Measurements from ENCODE around the gene SPHKAP. TPM values are rescaled to one million over a fixed set of nuclear protein-coding genes. Genes with fewer than 3 reads are reported as not detected.
"Not testable (repeated sequence)": the region's sequence is repeated elsewhere in the genome, so short reads cannot be mapped to it uniquely, and the experiment has no call there.

Gene SPHKAP
- total RNA-seq, 1 donor from 2014 or later, result 107 TPM

DNA sequence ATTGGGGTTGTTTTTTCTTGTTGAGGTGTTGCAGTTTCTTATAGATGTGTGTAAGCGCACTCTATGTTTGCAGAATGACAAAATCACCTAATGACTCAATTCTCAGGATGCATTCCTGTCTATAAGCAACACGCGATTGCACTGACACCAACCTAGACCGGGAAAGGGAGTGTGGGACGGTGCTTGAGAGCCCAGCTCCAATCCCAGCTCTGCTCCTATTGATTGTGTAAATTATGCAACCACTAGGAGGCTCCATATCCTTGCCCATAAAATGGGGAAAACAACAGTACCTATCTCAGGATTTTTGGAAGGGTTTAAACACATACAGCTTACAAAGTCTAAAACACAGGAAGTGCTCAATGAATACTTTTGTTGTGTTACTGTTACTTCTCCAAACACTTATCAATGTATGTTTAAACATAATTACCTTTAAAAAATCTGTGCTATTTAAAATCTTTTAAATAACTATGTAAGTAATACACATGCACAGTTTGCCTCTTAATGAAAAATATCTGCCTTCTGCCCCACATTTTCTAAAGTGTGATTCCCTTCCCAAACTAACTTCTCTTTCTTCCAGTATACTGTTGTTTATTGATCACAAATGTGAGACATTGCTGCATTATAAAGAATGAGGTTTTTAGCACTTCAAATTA lies 132.5 kb downstream of the SPHKAP start:
- DNase-seq (ENCODE audit: missing footprints), result no peak
- intact Hi-C loops (cut with DNase I), result loop anchor here (5.0 kb wide), 3 partner anchors 128 to 608 kb away; no protein-coding TSS in a partner anchor
- peak; percentile 82 for ATAC-seq

- intact Hi-C loops (cut with DNase I), result no loop called here
- ATAC-seq, result no peak
- no peak for DNase-seq (ENCODE audit: missing footprints)
These were observed 140.5 kb downstream of the SPHKAP start for GRCh38 chr2:228040995-228041394.

DNA sequence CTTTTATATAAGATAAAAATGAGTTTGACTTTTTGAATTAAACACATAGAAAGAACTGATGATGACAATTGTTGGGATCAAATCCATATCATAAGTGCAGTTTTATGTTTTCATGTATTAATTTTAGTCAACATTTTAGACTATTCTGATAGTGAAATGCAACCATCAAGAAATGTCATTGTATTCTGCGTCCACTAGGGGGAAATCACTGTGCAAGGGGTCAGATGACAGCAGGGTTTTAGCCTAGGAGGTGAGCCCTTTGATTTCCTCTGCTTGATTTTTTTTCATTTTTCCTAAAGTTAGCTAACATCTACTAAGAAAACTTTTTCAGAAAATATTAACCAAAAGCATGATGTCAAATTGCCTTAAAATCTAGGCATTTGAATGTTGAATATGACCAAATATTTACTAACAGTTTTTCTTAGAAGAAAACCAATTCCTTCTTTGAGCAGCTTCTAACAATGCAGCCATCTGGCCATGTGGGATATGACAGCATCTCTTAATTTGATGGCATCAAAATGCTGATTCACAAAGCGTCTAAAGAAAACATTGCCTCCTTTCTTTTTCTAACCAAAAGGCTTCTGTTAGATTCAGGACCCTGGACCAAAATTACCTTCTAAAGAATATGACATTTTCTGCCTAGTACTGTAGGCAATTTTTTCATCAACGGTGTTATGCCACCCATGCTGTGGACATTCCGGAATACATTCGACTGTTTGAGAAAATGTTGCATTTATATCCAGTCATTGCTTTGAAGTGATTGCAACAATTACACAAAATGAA lies 141.5 kb downstream of the SPHKAP start:
- intact Hi-C loops (cut with DNase I), result no loop called here
- DNase-seq (ENCODE audit: missing footprints), result no peak
- ATAC-seq, result no peak

GRCh38 chr2:228038967-228039366 lies 142.5 kb downstream of the SPHKAP start:
- DNase-seq (ENCODE audit: missing footprints) (no peak), ATAC-seq (no peak)
- intact Hi-C loops (cut with DNase I), result no loop called here

DNA sequence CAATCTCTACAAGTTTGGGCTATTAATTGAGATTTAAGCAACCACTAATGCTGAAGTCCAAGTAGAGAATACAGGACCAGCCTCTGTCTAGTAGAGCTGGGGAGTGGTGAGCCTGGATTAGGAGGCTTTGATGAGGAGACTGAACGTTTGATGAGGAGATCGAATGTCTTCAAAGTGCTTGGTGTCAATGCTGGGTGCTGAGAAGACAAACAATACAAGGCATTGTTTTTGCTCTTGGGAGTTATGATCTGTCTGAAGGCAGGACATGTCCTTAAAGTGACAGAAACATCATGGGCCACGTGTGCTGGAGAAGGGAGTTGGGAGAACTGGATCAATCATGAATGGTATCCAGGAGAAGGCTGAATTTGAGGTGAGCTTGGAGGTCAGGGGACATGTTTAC lies 143.6 kb downstream of the SPHKAP start:
- ATAC-seq, result no peak
- no peak for DNase-seq (ENCODE audit: missing footprints)
- intact Hi-C loops (cut with DNase I), result no loop called here

GRCh38 chr2:228023619-228024018 lies 157.9 kb downstream of the SPHKAP start:
- DNase-seq (ENCODE audit: missing footprints) (no peak), ATAC-seq (no peak)
- intact Hi-C loops (cut with DNase I), result no loop called here

- no peak for DNase-seq (ENCODE audit: missing footprints)
- peak; percentile 63 for ATAC-seq
- intact Hi-C loops (cut with DNase I), result no loop called here
These were observed 163.2 kb downstream of the SPHKAP start for GRCh38 chr2:228018311-228018710.

- no peak for ATAC-seq
- intact Hi-C loops (cut with DNase I), result no loop called here
These were observed 163.7 kb downstream of the SPHKAP start for GRCh38 chr2:228017784-228018183.

DNA sequence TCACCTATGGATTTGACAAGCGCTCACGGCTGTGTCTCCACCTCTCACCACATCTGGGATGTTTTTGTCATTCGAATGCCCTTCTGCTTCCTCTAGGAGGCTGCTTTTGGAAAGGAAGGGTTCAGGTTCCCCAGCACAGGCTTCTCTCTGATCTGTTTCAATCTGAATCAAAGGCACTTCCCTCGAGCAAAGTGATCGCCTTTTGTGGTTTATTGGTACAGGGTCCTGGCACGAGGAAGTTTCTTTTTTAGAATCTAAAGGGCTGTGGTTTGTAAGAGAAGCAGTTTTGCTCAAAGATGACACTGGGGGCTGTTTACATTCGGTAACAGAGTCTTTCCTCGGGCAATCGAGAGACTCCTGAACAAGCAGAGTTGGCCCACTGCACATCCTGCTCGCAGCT lies 165.1 kb downstream of the SPHKAP start:
- no peak for ATAC-seq
- DNase-seq (ENCODE audit: missing footprints), result no peak
- intact Hi-C loops (cut with DNase I), result no loop called here

More at GRCh38 chr2:228017784-228018183, 163.7 kb downstream of the SPHKAP start:
- DNase-seq (ENCODE audit: missing footprints), result no peak

- intact Hi-C loops (cut with DNase I), result no loop called here
- ATAC-seq (no peak), DNase-seq (ENCODE audit: missing footprints) (no peak)
These were observed 165.7 kb downstream of the SPHKAP start for GRCh38 chr2:228015741-228016140.

DNA sequence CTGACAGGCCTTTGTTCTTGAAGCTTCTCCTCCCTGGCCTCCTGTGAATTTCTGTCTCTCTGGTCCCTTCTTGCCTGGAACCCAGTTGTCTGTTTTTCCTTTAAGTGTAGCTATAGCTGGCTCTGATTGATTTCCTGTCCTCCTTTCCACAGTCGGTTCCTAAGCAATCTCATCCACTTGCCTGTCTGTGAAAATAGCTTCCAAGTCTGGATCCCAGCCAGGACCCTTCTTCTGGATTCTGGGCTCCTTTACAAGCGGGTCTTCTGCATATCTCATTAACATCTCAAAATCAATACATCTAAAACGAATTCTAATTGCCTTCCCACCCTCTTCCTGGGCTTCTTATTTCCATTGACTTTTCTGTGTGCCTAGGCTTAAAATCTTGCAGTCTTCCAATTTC lies 185.1 kb downstream of the SPHKAP start:
- DNase-seq (ENCODE audit: missing footprints) (no peak), ATAC-seq (no peak)
- intact Hi-C loops (cut with DNase I), result no loop called here

GRCh38 chr2:227990937-227991336 lies 190.6 kb downstream of the SPHKAP start:
- intact Hi-C loops (cut with DNase I), result no loop called here
- DNase-seq (ENCODE audit: missing footprints) (no peak), ATAC-seq (no peak)

- intact Hi-C loops (cut with DNase I), result no loop called here
- no peak for DNase-seq (ENCODE audit: missing footprints)
- ATAC-seq, result no peak
These were observed 208.2 kb downstream of the SPHKAP start for GRCh38 chr2:227973241-227973640.

DNA sequence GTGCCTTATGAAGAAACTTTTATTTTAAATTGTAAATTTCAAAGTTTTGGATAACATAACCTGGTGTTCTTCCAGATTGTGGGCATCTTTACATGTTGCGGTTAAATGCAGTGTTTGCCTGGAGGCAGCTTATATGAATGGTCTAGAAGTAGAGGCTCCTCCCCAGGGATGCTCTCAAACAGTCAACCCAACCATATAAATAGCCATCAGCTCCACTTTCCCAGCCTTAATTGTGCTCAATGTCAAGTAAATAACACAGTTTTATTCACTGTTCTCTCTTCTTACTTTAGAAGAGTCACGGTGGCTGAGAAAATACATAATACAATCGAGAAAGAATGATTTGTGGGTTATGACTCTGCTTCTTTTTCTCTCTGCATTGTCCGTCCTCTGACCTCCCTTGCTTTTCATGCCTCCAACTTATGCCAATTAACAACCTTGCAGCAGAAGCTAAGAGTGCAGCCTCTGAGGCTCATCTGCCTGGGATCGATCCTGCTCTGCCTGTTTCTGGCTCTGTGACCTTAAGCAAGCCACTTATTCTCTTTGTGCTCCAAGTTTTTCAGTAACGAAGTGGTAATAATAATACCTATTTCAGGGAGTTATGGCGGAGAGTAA lies 209.8 kb downstream of the SPHKAP start:
- DNase-seq (ENCODE audit: missing footprints), result no peak
- no peak for ATAC-seq
- intact Hi-C loops (cut with DNase I), result no loop called here

GRCh38 chr2:227960317-227960716 lies 221.2 kb downstream of the SPHKAP start:
- DNase-seq (ENCODE audit: missing footprints) (no peak), ATAC-seq (no peak)
- intact Hi-C loops (cut with DNase I), result no loop called here

DNA sequence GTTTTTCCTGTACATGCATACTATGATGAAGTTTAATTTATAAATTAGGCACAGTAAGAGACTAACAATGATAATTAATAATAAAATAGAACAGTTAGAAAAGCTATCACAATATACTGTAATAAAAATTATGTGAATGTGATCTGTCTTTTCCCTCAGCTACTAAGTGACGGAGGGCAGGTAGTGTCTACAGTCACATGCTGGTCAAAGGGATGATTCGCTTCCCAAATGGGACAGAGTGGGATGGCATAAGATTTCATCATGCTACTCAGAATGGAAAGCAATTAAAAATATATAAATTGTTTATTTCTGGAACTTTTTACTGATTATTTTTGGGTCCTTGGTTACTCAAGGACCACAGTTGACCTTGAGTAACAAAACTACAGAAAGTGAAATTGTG lies 238.5 kb downstream of the SPHKAP start:
- intact Hi-C loops (cut with DNase I), result loop anchor here (5.0 kb wide), 1 partner anchor 234 kb away; no protein-coding TSS in a partner anchor
- DNase-seq (ENCODE audit: missing footprints), result no peak
- no peak for ATAC-seq

DNA sequence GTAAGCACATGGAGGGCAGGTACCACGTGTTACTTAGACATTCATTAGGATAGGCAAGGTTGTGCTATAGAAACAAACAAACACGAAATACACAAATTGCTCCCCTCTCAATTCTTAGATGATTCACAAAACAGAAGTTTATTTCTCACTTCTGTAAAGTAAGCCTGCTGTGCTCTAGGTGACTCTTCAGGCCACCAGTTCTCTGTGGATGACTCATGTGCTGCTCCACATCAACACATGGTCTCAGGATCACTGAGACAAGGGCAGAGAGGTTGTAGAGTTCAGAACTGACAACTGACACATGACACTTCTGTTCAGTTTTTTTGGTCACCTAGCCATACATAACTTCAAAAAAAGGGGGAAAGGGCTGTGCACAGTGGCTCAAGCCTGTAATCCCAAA lies 239.5 kb downstream of the SPHKAP start:
- ATAC-seq, result peak; percentile 60
- intact Hi-C loops (cut with DNase I), result loop anchor here (5.0 kb wide), 1 partner anchor 235 kb away; no protein-coding TSS in a partner anchor

DNA sequence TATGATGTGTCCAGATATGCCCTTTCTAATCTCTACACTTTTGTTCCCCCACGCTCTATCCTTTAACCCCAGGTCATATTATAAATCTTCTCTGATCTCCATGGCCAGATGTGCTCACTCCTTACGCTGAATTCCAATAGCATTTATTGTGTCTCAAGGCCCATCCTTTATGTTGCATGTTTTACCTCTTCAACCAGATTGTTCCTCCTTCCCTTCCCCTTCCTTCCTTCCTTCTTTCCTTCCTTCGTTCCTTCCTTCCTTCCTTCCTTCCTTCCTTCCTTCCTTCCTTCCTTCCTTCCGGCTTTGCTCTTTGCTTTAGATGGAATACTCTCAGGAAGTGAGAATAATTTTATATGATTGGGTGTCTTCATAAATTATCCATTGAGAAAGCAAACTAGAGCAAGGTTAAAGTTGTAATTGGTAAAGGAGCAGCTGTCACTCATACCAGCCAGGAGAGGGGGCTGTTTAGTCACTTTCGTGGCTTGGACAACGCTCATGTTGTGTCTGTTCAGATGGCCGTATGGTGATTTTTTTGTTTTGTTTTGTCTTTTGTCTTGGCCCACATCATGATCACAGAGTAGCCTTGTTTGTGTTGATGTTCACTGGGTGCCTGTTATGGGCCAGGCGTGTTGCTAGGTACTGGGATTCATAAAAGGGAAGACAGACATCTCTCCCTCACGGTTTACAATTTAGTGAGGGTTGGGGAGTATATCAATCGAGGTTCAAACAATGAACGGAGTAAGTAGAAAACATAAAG lies 242.0 kb downstream of the SPHKAP start:
- DNase-seq (ENCODE audit: missing footprints) (no peak), ATAC-seq (peak; percentile 67)
- intact Hi-C loops (cut with DNase I), result loop anchor here (2.0 to 5.0 kb wide), 2 partner anchors 238 to 719 kb away; no protein-coding TSS in a partner anchor

More for the DNA sequence above, 239.5 kb downstream of the SPHKAP start:
- no peak for DNase-seq (ENCODE audit: missing footprints)

- ATAC-seq; DNase-seq (ENCODE audit: missing footprints); intact Hi-C loops (cut with DNase I): not testable (repeated sequence)
These were observed 245.2 kb downstream of the SPHKAP start for GRCh38 chr2:227936249-227936648.

All from Right ventricle myocardium inferior (tissue), 1 donor.